HUDEP-2 (cell line): ENCODE data around the gene UHMK1.
"Not testable (repeated sequence)": the region's sequence is repeated elsewhere in the genome, so short reads cannot be mapped to it uniquely, and the experiment has no call there.

Experiments
- DNase-seq, 76 experiments: peaks; one replicate each; lab custom pipeline; 2025; ENCODE audit not compliant: unreplicated experiment in 76 of 76; lab: John Stamatoyannopoulos, UW

Gene UHMK1, protein sequence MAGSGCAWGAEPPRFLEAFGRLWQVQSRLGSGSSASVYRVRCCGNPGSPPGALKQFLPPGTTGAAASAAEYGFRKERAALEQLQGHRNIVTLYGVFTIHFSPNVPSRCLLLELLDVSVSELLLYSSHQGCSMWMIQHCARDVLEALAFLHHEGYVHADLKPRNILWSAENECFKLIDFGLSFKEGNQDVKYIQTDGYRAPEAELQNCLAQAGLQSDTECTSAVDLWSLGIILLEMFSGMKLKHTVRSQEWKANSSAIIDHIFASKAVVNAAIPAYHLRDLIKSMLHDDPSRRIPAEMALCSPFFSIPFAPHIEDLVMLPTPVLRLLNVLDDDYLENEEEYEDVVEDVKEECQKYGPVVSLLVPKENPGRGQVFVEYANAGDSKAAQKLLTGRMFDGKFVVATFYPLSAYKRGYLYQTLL

GRCh38 chr1:162497723-162498495 lies at the start of gene UHMK1:
Gene UHMK1 (plus strand): TSS chr1:162497818. CDS start chr1:162498001, 183 bp downstream.
- DNase-seq = peak in 74 of 76 experiments; percentile 36 to 89 (median 77)

- not testable (repeated sequence) for DNase-seq
These were observed 43.3 kb upstream of the UHMK1 start for GRCh38 chr1:162454361-162454760.

GRCh38 chr1:162456323-162456722 lies 41.3 kb upstream of the UHMK1 start:
- no peak for DNase-seq

DNA sequence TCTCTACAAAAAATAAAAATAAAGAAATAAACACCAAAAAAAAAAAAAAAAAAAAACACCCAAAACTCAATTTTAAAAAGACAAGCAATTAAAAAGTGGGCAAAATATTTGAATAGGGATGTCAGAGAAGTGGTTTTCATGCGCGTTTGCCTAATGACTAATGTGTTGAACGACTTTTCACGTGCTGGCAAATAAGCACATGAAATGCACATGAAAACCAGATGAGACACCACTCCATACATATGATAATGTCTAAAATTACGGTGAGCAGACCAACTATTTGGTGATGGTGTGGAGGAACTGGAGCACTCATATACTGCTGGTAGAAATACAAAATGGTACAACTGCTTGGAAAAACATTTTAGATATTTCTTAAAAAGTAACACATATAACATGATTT lies 39.4 kb upstream of the UHMK1 start:
- no peak for DNase-seq

GRCh38 chr1:162462425-162462824 lies 35.2 kb upstream of the UHMK1 start:
- not testable (repeated sequence) for DNase-seq

- DNase-seq = no peak
These were observed 34.6 kb upstream of the UHMK1 start for GRCh38 chr1:162463021-162463420.

DNA sequence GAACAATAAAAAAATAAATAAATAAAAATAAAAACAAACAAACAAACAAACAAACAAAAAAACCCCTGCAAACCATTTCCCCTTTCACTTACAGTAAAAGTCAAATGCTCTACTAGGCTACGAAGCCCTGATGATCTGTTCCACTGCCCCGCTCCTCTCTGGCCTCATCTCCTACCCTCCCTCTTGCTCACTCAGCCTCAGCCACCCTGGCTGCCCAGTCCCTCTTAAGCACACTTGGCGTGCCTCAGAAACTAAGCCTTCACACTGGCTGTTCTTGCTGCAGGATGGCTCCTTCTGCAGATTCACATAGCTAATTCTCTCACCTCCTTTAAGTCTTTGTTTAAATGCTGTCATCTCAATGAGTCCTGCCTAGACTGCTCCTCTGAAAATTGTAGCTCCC lies 30.8 kb upstream of the UHMK1 start:
- DNase-seq = no peak

GRCh38 chr1:162470216-162470615 lies 27.4 kb upstream of the UHMK1 start:
- no peak for DNase-seq

DNA sequence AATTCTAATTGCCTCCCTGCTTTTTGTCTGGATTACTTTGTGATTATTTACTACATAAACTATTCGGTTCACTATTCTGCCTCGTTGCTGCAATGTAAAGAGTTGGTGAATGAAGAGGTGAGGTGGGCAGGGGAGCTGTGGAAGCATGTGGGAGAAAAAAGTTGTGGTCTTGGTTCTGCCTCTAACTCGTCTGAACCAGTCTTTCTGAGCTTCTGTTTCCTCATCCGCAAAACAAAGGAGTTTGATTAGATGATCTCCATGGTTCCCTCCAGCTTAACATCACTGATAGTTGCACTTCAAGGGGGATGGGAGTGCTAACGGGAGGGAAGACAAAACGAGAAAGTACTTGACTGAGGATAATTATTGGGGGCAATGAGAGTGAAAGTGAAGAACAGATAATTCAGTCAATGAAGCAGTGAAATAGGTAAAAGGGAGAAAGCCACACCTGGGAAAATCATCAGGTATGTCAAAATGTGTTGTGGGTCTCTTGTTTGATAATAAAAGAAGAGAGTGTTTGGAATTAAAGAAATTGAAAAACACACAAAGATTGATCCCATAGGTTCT lies 26.2 kb upstream of the UHMK1 start:
- DNase-seq = no peak

GRCh38 chr1:162475089-162475488 lies 22.5 kb upstream of the UHMK1 start:
- DNase-seq = no peak

DNA sequence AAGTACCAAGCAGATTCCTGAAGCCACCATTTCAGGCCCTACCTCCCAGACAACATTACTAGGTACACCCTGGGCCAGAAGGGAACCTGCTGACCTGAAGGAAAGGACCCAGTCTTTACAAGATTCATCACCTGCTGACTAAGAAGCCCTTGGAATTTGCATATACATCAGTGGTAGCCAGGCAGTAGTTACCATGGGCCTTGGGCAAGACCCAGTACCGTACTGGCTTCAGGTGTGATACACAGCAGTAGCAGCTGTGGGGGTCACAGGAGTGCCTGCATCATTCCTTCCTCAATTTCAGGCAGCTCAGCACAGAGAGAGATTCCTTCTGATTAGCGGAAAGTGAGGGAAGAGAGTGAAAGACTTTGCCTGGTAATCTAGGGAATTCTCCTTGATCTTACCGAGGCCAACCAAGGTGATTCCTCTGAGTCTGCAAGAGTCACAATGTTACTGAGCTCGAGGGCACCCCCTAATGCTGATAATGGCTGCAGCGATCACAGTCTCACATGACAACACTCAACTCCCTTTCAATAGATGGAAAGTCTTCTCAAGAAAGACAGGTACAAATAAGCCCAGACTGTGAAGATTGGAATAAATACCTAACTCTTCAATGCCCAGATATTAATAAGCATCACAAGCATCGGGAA lies 22.0 kb upstream of the UHMK1 start:
- DNase-seq = peak in 3 of 76 experiments; percentile 3 to 8 (median 5)

GRCh38 chr1:162476620-162477019 lies 21.0 kb upstream of the UHMK1 start:
- no peak for DNase-seq

GRCh38 chr1:162485236-162485635 lies 12.4 kb upstream of the UHMK1 start:
- no peak for DNase-seq

GRCh38 chr1:162487241-162487640 lies 10.4 kb upstream of the UHMK1 start:
- DNase-seq = peak in 1 of 76 experiments; percentile 0

GRCh38 chr1:162488219-162488618 lies 9.4 kb upstream of the UHMK1 start:
- no peak for DNase-seq

GRCh38 chr1:162495531-162496233 lies 1.9 kb upstream of the UHMK1 start:
- DNase-seq = not testable (repeated sequence)

GRCh38 chr1:162497104-162497722 lies 405 bp upstream of the UHMK1 start:
- peak in 2 of 76 experiments; percentile 18 to 19 for DNase-seq

- peak in 3 of 76 experiments; percentile 1 to 15 (median 3) for DNase-seq
These were observed 835 bp downstream of the UHMK1 start for GRCh38 chr1:162498496-162498810.

DNA sequence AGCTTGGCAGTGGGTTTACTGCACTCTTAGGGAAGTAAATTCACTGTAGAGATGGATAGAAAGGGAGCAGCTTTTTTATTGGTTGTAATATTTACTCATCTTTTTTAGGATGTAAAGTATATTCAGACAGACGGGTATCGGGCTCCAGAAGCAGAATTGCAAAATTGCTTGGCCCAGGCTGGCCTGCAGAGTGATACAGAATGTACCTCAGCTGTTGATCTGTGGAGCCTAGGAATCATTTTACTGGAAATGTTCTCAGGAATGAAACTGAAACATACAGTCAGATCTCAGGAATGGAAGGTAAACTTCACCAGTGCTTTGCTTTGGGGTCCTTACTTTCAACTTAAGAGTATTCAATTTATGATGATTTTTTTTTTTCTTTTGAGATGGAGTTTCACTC lies 3.2 kb downstream of the UHMK1 start:
- no peak for DNase-seq

- no peak for DNase-seq
These were observed 4.5 kb downstream of the UHMK1 start for GRCh38 chr1:162502077-162502476.
